ENCODE results near the gene FBXO33. TPM values are rescaled to one million over a fixed set of nuclear protein-coding genes. Genes with fewer than 3 reads are reported as not detected.

The FBXO33 gene
- total RNA-seq, 3 donors from 2014 or later = 8.6 to 9.9 (median 9.6) TPM

GRCh38 chr14:39447175-39447661, 15.0 kb upstream of the FBXO33 start:
- Histone ChIP-seq H3K4me3 (no peak overlapping the region), H3K36me3 (ENCODE audit: low read depth) (no peaks in the 10 kb centered on the region), H3K9me3 (no peaks in the 10 kb centered on the region), H3K4me1 (ENCODE audit: low read depth) (no peaks in the 10 kb centered on the region)
- intact Hi-C loops (cut with DNase I, micrococcal nuclease) = no loop called here
- DNase-seq (no peak), ATAC-seq (no peak)
- no peak for TF ChIP-seq CTCF (IDR thresholded peaks at IDR 0.05)

- intact Hi-C loops (cut with DNase I, micrococcal nuclease) = no loop called here
- no peaks in the 10 kb centered on the region for H3K36me3 ChIP-seq (ENCODE audit: low read depth)
Observed at GRCh38 chr14:39446131-39446744, 14.0 kb upstream of the FBXO33 start.

GRCh38 chr14:39442293-39442692, 10.1 kb upstream of the FBXO33 start:
- Histone ChIP-seq H3K36me3 (ENCODE audit: low read depth) (no peaks in the 10 kb centered on the region), H3K4me1 (ENCODE audit: low read depth) (no peaks in the 10 kb centered on the region), H3K4me3 (no peak overlapping the region), H3K9me3 (peaks cover 3% of the 10 kb centered on the region)
- intact Hi-C loops (cut with DNase I, micrococcal nuclease) = no loop called here
- no peak for DNase-seq
- TF ChIP-seq CTCF (IDR thresholded peaks at IDR 0.05) = no peak
- no peak for ATAC-seq

More at GRCh38 chr14:39446131-39446744, 14.0 kb upstream of the FBXO33 start:
- H3K9me3 ChIP-seq = peaks cover 3% of the 10 kb centered on the region
- no peaks in the 10 kb centered on the region for H3K4me1 ChIP-seq (ENCODE audit: low read depth)
- no peak for TF ChIP-seq CTCF (IDR thresholded peaks at IDR 0.05)
- no peak for ATAC-seq
- no peak overlapping the region for H3K4me3 ChIP-seq
- no peak for DNase-seq

- ATAC-seq (no peak), DNase-seq (no peak)
- intact Hi-C loops (cut with DNase I, micrococcal nuclease) = no loop called here
- H3K9me3 ChIP-seq = peaks cover 3% of the 10 kb centered on the region
- no peak for TF ChIP-seq CTCF (IDR thresholded peaks at IDR 0.05)
- H3K4me3 ChIP-seq = no peak overlapping the region
- H3K4me1 ChIP-seq (ENCODE audit: low read depth) = no peaks in the 10 kb centered on the region
- H3K36me3 ChIP-seq (ENCODE audit: low read depth) = no peaks in the 10 kb centered on the region
Observed at GRCh38 chr14:39441805-39442204, 9.6 kb upstream of the FBXO33 start.

GRCh38 chr14:39440975-39441374, 8.7 kb upstream of the FBXO33 start:
- H3K4me1 ChIP-seq (ENCODE audit: low read depth) = no peaks in the 10 kb centered on the region
- ATAC-seq = no peak

More at GRCh38 chr14:39440975-39441374, 8.7 kb upstream of the FBXO33 start:
- Histone ChIP-seq H3K36me3 (ENCODE audit: low read depth) (no peaks in the 10 kb centered on the region), H3K4me3 (no peak overlapping the region), H3K9me3 (peaks cover 3% of the 10 kb centered on the region)
- no peak for DNase-seq
- intact Hi-C loops (cut with DNase I, micrococcal nuclease) = no loop called here
- no peak for TF ChIP-seq CTCF (IDR thresholded peaks at IDR 0.05)
